GM21825 (cell line): Measurements from ENCODE around the gene NR6A1.

Experiments used
- ATAC-seq: cut with Tn5 transposase; IDR thresholded peaks from one replicate; pipeline ENCODE4 v1.9.1; 2021; ENCODE audit warnings: mild to moderate bottlenecking, moderate library complexity; ENCODE audit not compliant: unreplicated experiment

The NR6A1 gene

GRCh38 chr9:124495126-124496074, 275.7 kb downstream of the NR6A1 start:
- no peak for ATAC-seq

- ATAC-seq = no peak
Measured at GRCh38 chr9:124493794-124494479, 277.2 kb downstream of the NR6A1 start.

- no peak for ATAC-seq
Measured at GRCh38 chr9:124493218-124493617, 277.9 kb downstream of the NR6A1 start.

GRCh38 chr9:124492818-124493217, 278.3 kb downstream of the NR6A1 start:
- no peak for ATAC-seq

- ATAC-seq = no peak
Measured at GRCh38 chr9:124491049-124491975, 279.8 kb downstream of the NR6A1 start.

- no peak for ATAC-seq
Measured at GRCh38 chr9:124490004-124490403, 281.1 kb downstream of the NR6A1 start.

- no peak for ATAC-seq
Measured at GRCh38 chr9:124489222-124489621, 281.9 kb downstream of the NR6A1 start.

GRCh38 chr9:124488641-124489210, 282.4 kb downstream of the NR6A1 start:
- no peak for ATAC-seq

- no peak for ATAC-seq
Measured at GRCh38 chr9:124487260-124488182, 283.6 kb downstream of the NR6A1 start.

- ATAC-seq = no peak
Measured at GRCh38 chr9:124486778-124487259, 284.3 kb downstream of the NR6A1 start.

- no peak for ATAC-seq
Measured at GRCh38 chr9:124485936-124486335, 285.2 kb downstream of the NR6A1 start.

- no peak for ATAC-seq
Measured at GRCh38 chr9:124485201-124485600, 285.9 kb downstream of the NR6A1 start.

GRCh38 chr9:124483481-124483880, 287.6 kb downstream of the NR6A1 start:
- ATAC-seq = no peak

- no peak for ATAC-seq
Measured at GRCh38 chr9:124482431-124483031, 288.6 kb downstream of the NR6A1 start.

GRCh38 chr9:124481115-124481514, 290.0 kb downstream of the NR6A1 start:
- no peak for ATAC-seq

- ATAC-seq = no peak
Measured at GRCh38 chr9:124480621-124480981, 290.5 kb downstream of the NR6A1 start.

GRCh38 chr9:124479947-124480620, 291.0 kb downstream of the NR6A1 start:
- no peak for ATAC-seq

GRCh38 chr9:124479371-124479770, 291.7 kb downstream of the NR6A1 start:
- no peak for ATAC-seq

- ATAC-seq = no peak
Measured at GRCh38 chr9:124478354-124478753, 292.8 kb downstream of the NR6A1 start.
